Endodermal cell (in vitro differentiated cells): ENCODE measurements around the gene ADRA2B. TPM values are rescaled to one million over a fixed set of nuclear protein-coding genes. Genes with fewer than 3 reads are reported as not detected.

Experiments used
- DNase-seq: peaks from one replicate; pipeline ENCODE4 v3.0.0-alpha.2; 2017
- H3K27ac ChIP-seq: 2 replicates; pipeline ENCODE4 v1.5.1; 2013; ENCODE audit warnings: mild to moderate bottlenecking, low read depth, low read length, moderate library complexity
- H3K27me3 ChIP-seq: 2 replicates; pipeline ENCODE4 v1.6.1; 2013; ENCODE audit warnings: mild to moderate bottlenecking, low read length, moderate library complexity; ENCODE audit not compliant: insufficient read depth, control insufficient read depth, poor library complexity, severe bottlenecking
- H3K36me3 ChIP-seq: 2 replicates; pipeline ENCODE4 v1.7.0; 2013; ENCODE audit warnings: mild to moderate bottlenecking, low read length, moderate library complexity; ENCODE audit not compliant: control insufficient read depth, insufficient read depth
- H3K4me1 ChIP-seq: one replicate; pipeline ENCODE4 v1.7.0; 2013; ENCODE audit warnings: low read length; ENCODE audit not compliant: control insufficient read depth, insufficient read depth
- H3K4me3 ChIP-seq: 2 replicates; pipeline ENCODE4 v1.5.1; 2013; ENCODE audit warnings: mild to moderate bottlenecking, low read length, moderate library complexity
- H3K9ac ChIP-seq: 2 replicates; pipeline ENCODE4 v1.6.1; 2013; ENCODE audit warnings: mild to moderate bottlenecking, low read length, moderate library complexity; ENCODE audit not compliant: poor library complexity, severe bottlenecking; ENCODE audit errors: extremely low read depth
- H3K9me3 ChIP-seq: 2 replicates; pipeline ENCODE4 v1.6.1; 2013; ENCODE audit warnings: mild to moderate bottlenecking, low read length, moderate library complexity; ENCODE audit not compliant: control insufficient read depth
- H3K27ac Mint-ChIP-seq: 2 replicates; pipeline ENCODE4 v1.8.0; 2020; ENCODE audit warnings: mixed read lengths
- H3K27me3 Mint-ChIP-seq: 2 replicates; pipeline ENCODE4 v1.8.0; 2021; ENCODE audit warnings: mild to moderate bottlenecking, mixed read lengths; ENCODE audit not compliant: insufficient read depth
- H3K36me3 Mint-ChIP-seq: 2 replicates; pipeline ENCODE4 v1.8.0; 2020; ENCODE audit warnings: low read depth, mixed read lengths
- H3K4me1 Mint-ChIP-seq: 2 replicates; pipeline ENCODE4 v1.8.0; 2020; ENCODE audit warnings: mixed read lengths
- H3K4me3 Mint-ChIP-seq: 2 replicates; pipeline ENCODE4 v1.8.0; 2020; ENCODE audit warnings: mild to moderate bottlenecking, moderate library complexity, mixed read lengths
- H3K9me3 Mint-ChIP-seq: 2 replicates; pipeline ENCODE4 v1.8.0; 2020; ENCODE audit warnings: mild to moderate bottlenecking, mixed read lengths
- CTCF ChIP-seq: fragments of 200-600 bp; sonication (generic); conservative IDR thresholded peaks from 2 replicates; pipeline ENCODE4 v1.5.0; 2021; ENCODE audit warnings: antibody characterized with exemption, mild to moderate bottlenecking
- WGBS, 2 experiments: methylation state at CpG; one replicate each; pipeline versions ENCODE4 v1.1.5 to v1.1.7; 2013; ENCODE audit warnings: missing lambda C conversion rate in 2 of 2, mixed read lengths in 1 of 2; ENCODE audit not compliant: insufficient coverage in 1 of 2, insufficient read length in 1 of 2; 5-methylcytosine and 5-hydroxymethylcytosine counted together
- total RNA-seq, 2 donors: library from RNA; stranded (reverse); fragmentation: NEBNext Ultra II Directional in 1 of 2; extraction: Animal tissue kit (Norgen Biotek cat#: 25700) in 1 of 2; gene quantifications; 2 replicates in 1 of 2; 3 replicates in 1 of 2; pipeline ENCODE4 v1.2.1, GENCODE V29; 2021

The ADRA2B gene
- total RNA-seq, 2 donors from 2014 or later = 2.4 to 3.8 TPM

GRCh38 chr2:96091711-96092572, 24.4 kb downstream of the ADRA2B start:
- H3K4me3 Mint-ChIP-seq = no peak overlapping the region
- no peaks in the 10 kb centered on the region for H3K36me3 Mint-ChIP-seq
- no peak for TF ChIP-seq CTCF
- H3K9me3 Mint-ChIP-seq = no peaks in the 10 kb centered on the region
- no peak overlapping the region for H3K9ac ChIP-seq
- H3K27ac Mint-ChIP-seq = no peak overlapping the region
- DNase-seq = peak; percentile 64
- H3K27me3 Mint-ChIP-seq = peaks cover 4% of the 10 kb centered on the region
- H3K4me1 Mint-ChIP-seq = no peaks in the 10 kb centered on the region
- no peaks in the 10 kb centered on the region for H3K36me3 ChIP-seq
- H3K27me3 ChIP-seq = no peaks in the 10 kb centered on the region
- H3K27ac ChIP-seq = no peak overlapping the region
- H3K4me1 ChIP-seq = no peaks in the 10 kb centered on the region
- WGBS, 2 experiments = 80 to 86% methylated on average over 13 to 18 of the region's 18 CpGs
- H3K9me3 ChIP-seq = no peaks in the 10 kb centered on the region
- H3K4me3 ChIP-seq = no peak overlapping the region

- peak; percentile 43 for DNase-seq
- H3K27me3 Mint-ChIP-seq = peaks cover 4% of the 10 kb centered on the region
- no peaks in the 10 kb centered on the region for H3K9me3 Mint-ChIP-seq
- Histone ChIP-seq H3K27ac (no peak overlapping the region), H3K9me3 (no peaks in the 10 kb centered on the region), H3K9ac (no peak overlapping the region), H3K4me3 (no peak overlapping the region), H3K27me3 (no peaks in the 10 kb centered on the region), H3K36me3 (no peaks in the 10 kb centered on the region), H3K4me1 (no peaks in the 10 kb centered on the region)
- H3K4me3 Mint-ChIP-seq = no peak overlapping the region
- no peaks in the 10 kb centered on the region for H3K36me3 Mint-ChIP-seq
- H3K4me1 Mint-ChIP-seq = no peaks in the 10 kb centered on the region
- H3K27ac Mint-ChIP-seq = no peak overlapping the region
- TF ChIP-seq CTCF = no peak
- WGBS, 2 experiments = 89 to 92% methylated on average over 13 to 14 of the region's 14 CpGs
These were observed 25.1 kb downstream of the ADRA2B start for GRCh38 chr2:96091141-96091710.

- Mint-ChIP-seq H3K4me3 (no peak overlapping the region), H3K27me3 (peaks cover 7% of the 10 kb centered on the region), H3K36me3 (no peaks in the 10 kb centered on the region), H3K27ac (no peak overlapping the region), H3K9me3 (no peaks in the 10 kb centered on the region), H3K4me1 (no peaks in the 10 kb centered on the region)
- Histone ChIP-seq H3K4me1 (no peaks in the 10 kb centered on the region), H3K4me3 (no peak overlapping the region), H3K36me3 (no peaks in the 10 kb centered on the region), H3K9ac (no peak overlapping the region), H3K9me3 (no peaks in the 10 kb centered on the region), H3K27me3 (no peaks in the 10 kb centered on the region), H3K27ac (no peak overlapping the region)
- no peak for TF ChIP-seq CTCF
- DNase-seq = peak; percentile 49
- 88 to 91% methylated on average over 11 to 12 of the region's 12 CpGs for WGBS, 2 experiments
These were observed 26.0 kb downstream of the ADRA2B start for GRCh38 chr2:96090196-96090926.
